Pericardium fibroblast (primary cell): ENCODE measurements around the gene RBM27. TPM values are rescaled to one million over a fixed set of nuclear protein-coding genes. Genes with fewer than 3 reads are reported as not detected.

ENCODE experiments used
- total RNA-seq: library from RNA; depleted of rRNA; stranded (reverse); fragments of >200 nt; gene quantifications from 2 replicates; pipeline ENCODE4 v1.2.3, GENCODE V29; 2015

RBM27 gene
- total RNA-seq: 9.6 and 10.2 TPM in 2 replicates

DNA sequence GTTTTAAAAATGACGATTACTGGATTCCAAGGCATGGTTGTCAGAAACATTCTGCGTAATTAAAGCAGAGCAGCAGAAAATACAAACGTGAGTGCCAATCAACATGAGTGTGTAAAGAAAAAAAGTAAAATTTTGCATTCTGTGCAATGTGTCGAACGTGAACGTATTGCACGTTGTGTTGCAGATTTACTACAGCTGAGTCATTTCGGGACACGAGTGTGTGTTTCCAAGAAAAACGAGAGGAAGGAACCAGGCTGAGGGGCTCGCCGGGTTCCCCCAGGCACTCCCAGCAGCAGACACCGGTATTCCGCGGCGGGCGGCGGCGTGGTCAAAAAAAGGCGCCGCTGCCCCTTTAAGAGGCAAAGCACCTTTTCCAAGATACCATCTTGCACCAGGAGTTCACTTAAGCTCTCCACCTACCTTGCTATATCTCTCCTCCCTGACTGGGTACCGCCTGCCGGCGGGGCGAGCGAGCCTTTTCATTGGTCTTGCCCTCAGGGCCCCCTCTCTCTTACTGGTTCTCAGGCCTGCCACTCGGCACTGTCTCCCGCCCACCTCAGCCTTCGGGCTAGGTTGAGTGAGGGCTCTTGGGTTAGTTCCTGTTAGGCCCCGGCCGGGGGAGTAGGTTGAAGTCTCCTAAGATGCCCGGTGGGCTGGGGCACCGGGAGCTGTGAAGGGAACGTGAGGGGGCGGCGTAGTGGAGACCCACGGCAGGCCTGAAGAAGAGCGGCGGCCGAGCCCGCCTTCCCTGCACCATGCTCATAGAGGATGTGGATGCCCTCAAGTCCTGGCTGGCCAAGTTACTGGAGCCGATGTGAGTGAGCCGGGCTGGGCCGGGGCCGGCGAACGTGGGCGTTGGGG is at the start of gene RBM27:
RBM27 (plus strand) TSS at position 595 of the 861 bp plus-strand sequence; CDS start at position 756, 161 bp downstream.

Other genes with a start within 250 kb of the RBM27 start
- not detected in 2 replicates for gene PLAC8L1, start 98.0 kb upstream of the RBM27 start, total RNA-seq
- 49.2 and 59.0 TPM in 2 replicates for gene LARS1, start 21.0 kb upstream of the RBM27 start, total RNA-seq
- not detected in 2 replicates for gene POU4F3, start 135.2 kb downstream of the RBM27 start, total RNA-seq
- 16.8 and 24.4 TPM in 2 replicates for gene TCERG1, start 243.7 kb downstream of the RBM27 start, total RNA-seq